ENCODE data around the gene CYB561D2.

GRCh38 chr3:50383750-50384149 lies 33.1 kb downstream of the CYB561D2 start:
- TF ChIP-seq POLR2A (IDR thresholded peaks at IDR 0.05) (no peak), CTCF (IDR thresholded peaks at IDR 0.05) (no peak)
